Posterior vena cava (tissue), 2 donors: ENCODE measurements around the gene ZNF883. TPM values are rescaled to one million over a fixed set of nuclear protein-coding genes. Genes with fewer than 3 reads are reported as not detected.
A peak's percentile ranks its signal among the peaks of the same experiment; 100 is the strongest.
"Not testable (repeated sequence)": the region's sequence is repeated elsewhere in the genome, so short reads cannot be mapped to it uniquely, and the experiment has no call there.

Source experiments
- DNase-seq: peaks from one replicate; pipeline ENCODE4 v3.0.0-alpha.2; 2020; ENCODE audit warnings: low spot score
- intact Hi-C, 2 donors: fragments of 100-400 bp; cut with DNase I; formaldehyde crosslinking; loops; one replicate each; pipeline versions ENCODE4 v1.14.1 to v1.14.2; 2022 to 2023
- long read RNA-seq, 2 donors: library from polyadenylated mRNA; unstranded; transcript quantifications; one replicate each; pipeline ENCODE4 v2.0.0, GENCODE V29; 2020 to 2021
- total RNA-seq, 2 donors: library from RNA; stranded (reverse); fragmentation: NEBNext Ultra II Directional; extraction: Animal tissue kit (Norgen Biotek cat#: 25700); gene quantifications; one replicate each; pipeline ENCODE4 v1.2.1, GENCODE V29; 2021
- donor health status: DM: yes; HTN: yes; CAD: no.
- donor health status: DM: yes; HTN: yes; CAD: no.

The ZNF883 gene
- total RNA-seq = 1 to 10 TPM; 2.1 to 3.2 TPM
- long read RNA-seq, donor 1, partial matches to known transcripts = 1 of 2 reads
- long read RNA-seq, donor 1, other reads (novel, unspliced or antisense) = 1 of 2 reads
- long read RNA-seq, donor 2, partial matches to known transcripts = 0 of 8 reads
- long read RNA-seq, donor 2, other reads (novel, unspliced or antisense) = 4 of 8 reads

DNA sequence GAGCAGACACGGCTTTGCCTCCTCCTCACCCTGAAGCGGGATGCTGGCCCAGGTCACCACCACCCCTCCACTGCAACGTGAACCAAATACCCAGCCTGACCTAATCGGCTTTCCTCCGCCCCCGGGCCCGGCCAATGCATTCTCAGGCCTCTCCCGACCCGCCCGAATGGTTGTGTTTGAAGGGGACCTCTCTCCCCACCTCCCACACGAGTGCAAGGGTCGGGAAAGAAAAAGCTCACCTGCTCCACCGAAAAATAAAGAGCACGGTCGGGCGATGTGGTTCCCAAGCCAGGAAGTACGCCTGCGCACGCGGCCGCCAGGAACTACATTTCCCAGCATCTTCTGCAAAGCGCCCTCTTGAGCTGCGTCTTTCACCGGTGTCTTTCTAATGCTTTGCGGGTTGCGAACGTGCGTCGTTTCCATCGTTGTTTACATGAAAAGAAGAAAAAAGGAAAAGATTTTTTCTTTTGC is at the start of gene ZNF883:
TSS of gene ZNF883 (minus strand) at position 282 of the 471 bp plus-strand sequence.
- DNase-seq = peak; percentile 82
- intact Hi-C loops = loop anchor here in 1 of 2 donors (1.0 kb wide), 1 partner anchor 36 kb away; no protein-coding TSS in a partner anchor

DNA sequence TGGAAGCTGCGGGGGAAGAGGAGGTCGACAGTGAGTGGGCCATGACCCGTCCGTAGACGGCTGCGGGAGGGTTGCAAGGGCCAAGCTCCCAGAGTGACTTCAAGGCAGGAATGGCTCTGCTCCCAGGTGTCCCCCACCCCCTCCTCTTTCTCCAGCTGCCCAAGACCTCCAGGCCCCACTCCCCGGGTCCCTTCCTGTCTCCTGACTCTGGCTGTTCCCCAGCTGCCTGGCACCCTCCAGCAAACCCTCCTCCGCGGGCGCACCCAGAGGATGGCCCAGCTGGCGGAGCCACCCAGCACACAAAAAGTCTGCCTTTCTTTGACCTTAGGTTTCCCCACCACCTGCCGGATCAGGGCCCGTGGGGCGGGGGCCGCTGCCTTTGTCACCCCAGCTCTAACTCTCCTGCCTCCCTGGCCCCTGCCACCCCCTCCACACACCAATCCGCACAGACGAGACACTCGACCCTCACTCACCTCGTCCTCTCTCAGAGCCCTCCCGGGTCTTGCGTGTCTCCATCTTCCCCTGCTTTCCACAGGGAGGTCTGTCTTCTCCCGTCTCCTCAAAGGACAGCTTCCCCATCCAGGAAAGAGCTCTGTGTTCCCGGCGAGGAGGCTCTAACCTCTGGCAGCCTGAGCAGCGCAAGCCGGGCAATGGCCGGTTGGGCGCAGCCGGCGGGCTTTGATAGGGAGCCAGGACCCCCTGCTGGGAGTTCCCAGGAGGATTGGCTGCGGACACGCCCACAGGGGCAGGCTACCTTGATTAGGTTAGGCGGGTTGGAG is 49.3 kb upstream of the ZNF883 start:
- DNase-seq, intact Hi-C loops: not testable (repeated sequence)

DNA sequence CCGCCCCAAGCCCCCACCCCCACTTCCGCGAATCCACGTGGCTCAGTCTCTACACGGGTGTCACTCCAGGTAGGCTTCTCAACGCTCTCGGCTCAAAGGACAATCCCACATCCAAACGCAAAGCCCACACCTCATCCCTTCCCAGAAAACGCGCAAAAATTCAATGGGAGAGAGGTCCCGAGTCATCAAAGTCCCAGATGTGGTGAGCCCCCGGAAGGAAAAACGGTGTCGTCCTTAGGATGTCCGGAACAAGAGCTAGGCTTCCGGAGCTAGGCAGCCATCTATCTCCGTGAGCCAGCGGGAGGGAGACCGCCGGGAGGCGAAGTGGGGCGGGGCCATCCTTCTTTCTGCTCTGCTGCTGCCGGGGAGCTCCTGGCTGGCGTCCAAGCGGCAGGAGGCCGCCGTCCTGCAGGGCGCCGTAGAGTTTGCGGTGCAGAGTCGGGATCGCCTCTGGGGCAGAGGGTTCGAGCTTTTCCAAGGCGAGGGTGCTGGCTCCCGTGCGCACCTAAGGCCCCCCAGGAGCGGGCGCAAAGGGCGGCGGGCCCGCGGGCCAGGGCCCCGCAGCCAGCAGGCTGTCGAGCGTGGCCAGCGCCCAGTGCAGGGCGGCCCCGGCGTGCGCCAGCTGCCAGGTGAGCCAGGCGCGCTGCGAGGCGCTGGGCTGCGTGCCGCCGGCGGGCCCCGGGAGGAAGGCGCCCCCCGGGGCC is 47.7 kb upstream of the ZNF883 start:
- intact Hi-C loops = not testable (repeated sequence)

DNA sequence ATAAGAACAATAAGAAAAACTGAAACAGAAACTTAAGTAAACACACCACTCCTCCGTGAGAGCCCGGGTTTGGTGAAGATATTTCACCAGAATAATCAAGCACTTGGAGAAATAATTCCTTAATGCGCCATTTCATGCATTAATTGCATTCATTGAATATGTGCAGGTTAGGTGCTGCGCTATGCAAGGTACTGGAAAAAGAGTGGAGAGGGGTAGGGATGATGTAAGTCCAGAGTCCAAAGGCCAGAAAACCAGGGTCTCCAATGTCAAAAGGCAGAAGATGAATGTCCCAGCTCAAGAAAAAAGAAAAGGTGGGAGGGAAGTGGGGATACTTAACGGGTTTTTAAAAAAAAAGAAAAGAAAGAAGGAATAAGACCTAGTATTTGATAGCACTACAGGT is 45.2 kb upstream of the ZNF883 start:
- intact Hi-C loops = no loop called here
- no peak for DNase-seq

More for the DNA sequence above, 47.7 kb upstream of the ZNF883 start:
- DNase-seq = peak; percentile 82

DNA sequence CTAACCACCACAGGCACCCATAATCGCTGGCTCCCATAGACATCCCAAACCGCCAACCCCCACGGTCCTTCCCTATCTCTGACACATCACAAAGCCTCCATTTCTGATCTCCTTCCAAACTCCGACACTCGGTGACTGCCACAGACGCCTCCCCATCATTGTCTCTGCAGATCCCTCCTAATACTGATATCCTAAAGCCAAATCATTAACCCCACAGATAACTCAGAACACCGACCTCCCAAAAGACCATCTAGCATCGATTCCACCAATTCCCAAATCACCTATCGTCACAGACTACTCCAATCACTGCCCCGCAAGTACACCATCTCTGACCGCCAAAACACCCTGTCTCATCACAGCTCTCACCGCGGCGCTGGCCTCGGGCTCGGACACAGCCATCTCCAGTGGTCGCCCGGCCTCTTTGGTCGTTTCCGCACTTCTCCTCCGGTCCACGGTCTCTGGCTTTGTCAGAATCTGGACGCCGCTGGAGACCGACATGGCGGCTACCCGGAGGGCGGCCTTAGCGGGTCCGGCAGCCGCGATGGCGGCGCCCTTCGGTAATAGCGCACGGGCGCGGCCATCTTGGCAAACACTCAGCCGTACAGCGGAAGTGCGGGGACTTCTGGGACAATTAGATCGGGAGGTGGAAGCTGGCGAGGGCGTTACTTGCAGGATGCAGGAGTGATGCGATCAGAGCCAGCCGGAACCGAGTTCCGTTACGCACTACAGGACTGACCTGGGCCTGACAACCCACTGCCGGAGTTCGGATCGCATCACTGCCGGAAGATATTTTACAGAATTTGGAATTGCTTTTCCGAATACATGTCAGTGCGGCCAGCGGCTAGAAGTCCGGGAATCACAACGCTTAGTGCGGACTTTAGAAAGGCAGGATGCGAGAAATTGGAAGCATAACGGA is 44.5 kb upstream of the ZNF883 start, which contains the start of gene ZFP37:
TSS of gene ZFP37 (minus strand) at position 534 of the 916 bp plus-strand sequence. CDS start at position 498, 36 bp downstream.
- intact Hi-C loops = no loop called here
- DNase-seq = peak; percentile 97

DNA sequence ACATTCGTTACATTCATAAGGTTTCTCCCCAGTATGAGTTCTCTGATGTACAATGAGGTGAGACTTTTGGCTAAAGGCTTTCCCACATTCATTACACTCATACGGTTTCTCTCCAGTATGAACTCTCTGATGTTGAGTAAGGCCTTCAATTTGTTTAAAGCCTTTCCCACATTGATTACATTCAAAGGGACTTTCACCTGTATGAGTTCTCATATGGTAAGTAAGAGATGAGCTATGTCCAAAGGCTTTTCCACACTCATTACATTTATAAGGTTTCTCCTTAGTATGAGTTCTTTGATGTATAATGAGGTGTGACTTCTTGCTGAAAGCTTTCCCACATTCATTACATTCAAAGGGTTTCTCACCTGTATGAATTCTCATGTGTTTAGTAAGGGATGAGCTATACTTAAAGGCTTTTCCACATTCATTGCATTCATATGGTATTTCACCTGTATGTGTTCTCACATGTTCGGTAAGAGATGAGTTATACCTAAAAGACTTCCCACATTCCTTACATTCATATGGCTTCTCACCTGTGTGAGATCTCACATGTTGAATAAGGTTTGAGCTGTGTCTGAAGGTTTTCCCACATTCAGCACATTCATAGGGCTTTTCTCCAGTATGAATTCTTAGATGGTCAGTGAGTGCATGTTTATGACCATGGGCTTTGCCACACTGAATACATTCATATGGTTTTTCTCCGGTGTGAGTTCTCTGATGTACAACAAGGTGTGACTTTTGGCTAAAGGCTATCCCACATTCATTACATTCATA is 31.1 kb upstream of the ZNF883 start:
- intact Hi-C loops = no loop called here
- no peak for DNase-seq

DNA sequence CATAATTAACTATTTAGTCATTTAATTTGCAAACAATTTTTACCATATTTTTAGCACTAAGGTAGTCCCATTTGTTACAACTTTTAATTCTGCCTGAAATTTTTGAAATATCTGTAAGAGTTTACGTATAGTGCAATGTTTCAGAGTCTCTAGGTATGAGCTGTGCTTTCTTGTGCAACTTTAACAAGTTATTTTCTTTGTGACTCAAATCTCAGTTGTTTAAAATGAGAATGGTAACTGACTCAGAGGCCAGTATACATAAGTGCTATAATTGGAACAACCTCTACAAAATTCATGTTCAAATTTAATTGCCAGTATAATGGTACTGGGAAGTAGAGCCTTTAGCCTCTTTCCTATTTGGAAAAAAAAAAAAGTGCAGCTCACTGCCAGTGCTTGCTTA is 14.2 kb upstream of the ZNF883 start:
- no peak for DNase-seq
- intact Hi-C loops = no loop called here

DNA sequence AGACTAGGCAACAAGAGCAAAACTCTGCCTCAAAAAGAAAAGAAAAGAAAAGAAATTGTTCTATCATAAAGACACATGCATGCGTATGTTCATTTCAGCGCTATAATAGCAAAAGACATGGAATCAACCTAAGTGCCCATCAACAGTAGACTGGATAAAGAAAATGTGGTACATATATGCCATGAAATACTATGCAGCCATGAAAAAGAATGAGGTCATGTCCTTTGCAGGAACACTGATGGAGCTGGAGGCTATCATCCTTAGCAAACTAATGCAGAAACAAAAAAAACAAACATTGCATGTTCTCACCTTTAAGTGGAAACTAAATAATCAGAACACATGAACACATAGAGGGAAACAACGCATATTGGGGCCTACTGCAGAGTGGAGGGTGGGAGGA is 6.3 kb upstream of the ZNF883 start:
- DNase-seq = no peak
- intact Hi-C loops = no loop called here

DNA sequence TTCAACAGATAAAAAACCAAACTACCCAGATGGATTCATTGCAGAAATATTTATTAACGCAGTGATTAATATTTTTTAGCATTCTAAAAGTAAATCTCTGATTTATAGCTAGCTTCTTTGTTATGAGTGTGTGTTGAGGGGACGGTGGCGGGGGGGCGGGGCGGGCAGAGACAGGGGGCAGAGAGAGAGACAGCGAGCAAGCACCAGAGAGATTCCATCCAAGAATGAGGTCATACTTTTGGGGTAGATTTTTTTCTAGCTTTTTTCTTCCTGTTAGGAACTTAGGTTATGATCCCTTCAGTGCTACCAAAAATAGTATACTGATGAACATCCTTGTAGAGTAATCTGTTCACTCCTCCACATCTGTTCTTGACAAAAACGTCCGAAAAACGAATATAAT is 500 bp upstream of the ZNF883 start:
- intact Hi-C loops = loop anchor here in 1 of 2 donors (1.0 kb wide), 1 partner anchor 36 kb away; no protein-coding TSS in a partner anchor
- DNase-seq = no peak

DNA sequence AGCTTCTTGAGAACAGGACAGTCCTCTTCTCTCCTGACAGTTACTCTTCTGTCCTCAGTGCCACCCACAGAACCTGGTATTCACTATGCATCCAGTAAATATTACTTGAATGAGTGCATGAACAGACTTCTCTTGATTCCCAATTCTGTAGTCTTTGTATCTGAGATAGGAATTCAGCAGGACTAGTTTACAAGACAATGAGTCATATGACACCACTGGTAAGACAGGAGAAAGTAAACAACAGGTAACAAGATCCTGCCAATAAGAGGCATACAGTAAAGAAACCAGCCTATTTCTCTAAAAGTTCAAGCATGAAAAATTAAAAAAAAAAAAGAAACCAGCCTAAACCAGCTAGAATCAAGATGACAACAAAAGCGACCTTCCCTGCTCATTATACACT is 6.2 kb downstream of the ZNF883 start:
- no peak for DNase-seq
- intact Hi-C loops = no loop called here

DNA sequence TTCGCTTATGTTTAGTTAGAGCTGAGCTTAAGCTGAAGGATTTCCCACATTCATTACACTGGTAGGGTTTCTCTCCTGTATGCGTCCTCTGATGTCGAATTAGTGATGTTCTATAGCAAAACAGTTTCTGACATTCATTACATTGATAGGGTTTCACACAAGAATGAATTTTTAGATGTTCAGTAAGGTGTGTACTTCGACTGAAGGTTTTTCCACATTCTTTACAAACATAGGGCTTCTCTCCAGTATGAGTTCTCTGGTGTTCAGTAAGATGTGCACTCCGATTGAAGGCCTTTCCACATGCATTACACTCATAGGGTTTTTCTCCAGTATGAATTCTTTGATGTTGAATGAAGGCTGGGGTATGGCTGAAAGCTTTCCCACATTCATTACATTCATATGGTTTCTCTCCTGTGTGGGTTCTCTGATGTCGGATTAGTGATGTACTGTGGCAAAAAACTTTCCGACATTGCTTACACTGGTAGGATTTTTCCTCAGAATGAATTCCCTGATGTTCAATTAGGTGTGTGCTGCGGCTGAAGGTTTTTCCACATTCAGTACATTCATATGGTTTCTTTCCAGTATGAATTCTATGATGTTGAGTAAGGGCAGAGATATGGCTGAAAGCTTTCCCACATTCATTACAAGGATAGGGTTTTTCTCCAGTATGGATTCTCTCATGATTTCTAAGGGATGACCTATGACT is 14.6 kb downstream of the ZNF883 start:
- no peak for DNase-seq
- intact Hi-C loops = no loop called here

DNA sequence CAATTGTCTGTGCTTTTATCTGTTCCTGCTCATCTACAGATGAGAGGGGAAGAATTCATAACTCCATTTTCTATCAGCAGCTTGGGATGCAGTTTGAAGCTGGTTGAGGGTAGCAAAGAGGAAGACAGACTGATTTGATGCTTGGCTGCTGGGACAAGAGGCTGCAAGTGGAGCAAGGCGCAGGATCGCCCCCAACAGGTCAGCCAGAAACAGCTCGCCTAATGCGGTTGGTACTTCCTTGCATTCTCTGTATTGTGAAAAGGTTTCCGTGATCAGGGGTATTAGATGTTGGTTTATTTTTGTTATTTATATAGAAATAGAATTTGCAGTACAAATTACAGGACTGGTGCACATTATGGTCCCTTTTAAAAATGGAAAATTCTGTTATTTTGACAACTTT is 40.6 kb downstream of the ZNF883 start:
- intact Hi-C loops = no loop called here
- no peak for DNase-seq

DNA sequence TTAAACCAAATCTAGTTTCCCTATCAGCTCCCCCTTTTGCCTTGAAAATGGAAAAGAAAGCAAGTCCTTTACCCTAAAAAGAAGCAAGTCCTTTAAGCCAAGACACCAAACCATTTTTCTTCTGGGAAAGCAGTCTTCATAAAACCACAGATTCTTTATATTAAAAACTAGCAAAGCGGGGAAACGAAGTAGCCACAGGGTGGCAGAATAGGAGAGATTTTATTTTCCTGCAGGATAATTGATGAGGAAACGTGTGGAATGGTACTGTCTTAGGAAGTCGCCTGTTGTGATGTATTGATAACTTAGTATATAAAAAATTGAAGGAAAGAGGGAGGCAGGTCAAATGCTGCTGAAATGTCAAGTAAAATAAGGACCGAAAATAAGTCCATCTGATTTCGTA is 41.1 kb downstream of the ZNF883 start:
- no peak for DNase-seq
- intact Hi-C loops = no loop called here

DNA sequence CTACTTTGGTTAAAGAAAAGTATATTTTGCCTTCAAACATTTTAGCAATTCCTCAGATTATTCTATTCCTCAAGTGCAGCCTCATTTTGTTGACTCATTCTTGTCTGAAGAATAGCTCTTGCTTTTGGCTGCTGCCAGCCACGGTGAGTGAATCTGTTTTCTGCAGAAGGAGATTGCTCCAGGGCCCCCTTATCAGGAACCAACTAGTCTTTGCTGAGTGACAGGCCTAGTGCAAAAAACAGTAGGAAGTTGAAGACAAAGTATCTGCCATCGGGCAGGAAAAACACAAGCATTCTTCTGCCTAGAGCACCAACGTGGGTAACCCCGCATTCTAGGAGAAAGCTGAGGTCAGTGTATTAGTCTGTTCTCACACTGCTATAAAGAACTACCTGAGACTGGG is 42.3 kb downstream of the ZNF883 start:
- intact Hi-C loops = no loop called here
- DNase-seq = no peak

DNA sequence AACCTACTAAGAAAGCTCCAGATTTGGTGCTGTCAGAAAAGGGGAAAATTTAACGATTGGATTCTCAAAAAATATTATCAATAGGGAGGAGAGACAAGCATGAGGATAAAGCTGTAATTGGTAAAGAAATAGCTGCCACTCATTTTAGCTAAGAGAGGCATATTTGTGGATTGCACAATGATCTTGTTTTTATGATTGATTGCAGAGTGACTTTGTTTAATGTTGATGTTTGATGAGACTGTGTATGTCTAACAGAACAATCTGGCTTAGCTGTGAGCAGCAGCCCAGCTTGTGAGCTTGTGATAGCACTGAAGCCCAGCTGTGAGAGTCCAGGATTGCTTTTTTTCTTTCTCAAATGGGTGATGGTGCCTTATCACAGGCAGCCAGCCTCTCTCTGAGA is 56.4 kb downstream of the ZNF883 start:
- DNase-seq = no peak
- intact Hi-C loops = no loop called here

DNA sequence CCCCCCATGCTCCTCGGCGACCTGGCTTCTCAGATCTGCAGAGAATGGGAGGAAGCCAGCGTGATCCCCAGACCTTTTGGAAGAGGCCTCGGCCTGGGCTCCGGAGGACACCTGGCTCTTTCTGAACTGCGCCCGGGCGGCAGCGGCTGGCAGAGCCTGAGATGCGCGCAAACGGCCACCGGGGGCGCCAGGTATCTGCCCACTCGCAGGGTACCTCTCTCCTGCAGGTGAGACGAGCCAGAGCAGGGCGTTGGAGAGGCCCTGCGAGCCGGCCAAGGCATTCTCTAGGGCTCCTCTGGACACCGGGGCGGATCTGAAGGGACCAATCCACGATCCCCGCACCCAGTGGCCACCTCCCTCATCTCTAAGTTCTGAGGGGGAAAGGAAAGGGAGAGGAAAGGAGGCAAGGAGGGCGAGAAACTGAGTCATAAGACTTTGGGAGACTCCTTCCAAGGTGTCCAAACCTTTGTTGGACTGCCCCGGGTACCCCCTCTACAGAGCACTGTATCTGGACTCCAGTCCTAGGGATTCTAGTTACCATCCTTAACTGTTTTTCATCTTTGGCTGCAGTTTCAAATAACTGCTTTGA is 66.3 kb downstream of the ZNF883 start:
- no peak for DNase-seq

DNA sequence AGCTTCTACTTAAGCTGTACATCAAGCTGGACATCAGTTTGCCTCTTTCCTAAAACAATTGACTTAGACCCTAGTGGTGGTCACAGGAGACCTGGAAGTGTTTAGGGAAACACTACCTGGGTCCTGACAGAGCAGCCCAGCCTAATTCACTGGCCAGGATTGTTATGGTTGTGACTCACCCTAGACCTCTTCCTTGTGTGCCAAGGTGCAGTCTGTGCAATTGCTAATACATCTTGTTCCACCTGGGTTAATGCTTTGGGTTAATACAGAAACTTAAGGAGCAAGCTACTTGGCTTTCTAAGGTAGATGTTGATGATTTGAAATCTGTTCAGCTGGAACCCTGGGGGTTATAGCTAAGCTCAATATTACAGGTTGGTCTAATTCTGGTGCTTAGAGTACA is 72.6 kb downstream of the ZNF883 start:
- intact Hi-C loops = no loop called here
- no peak for DNase-seq

More for the DNA sequence above, 66.3 kb downstream of the ZNF883 start:
- intact Hi-C loops = no loop called here
